ENCODE measurements around the gene SLC38A2. TPM values are rescaled to one million over a fixed set of nuclear protein-coding genes. Genes with fewer than 3 reads are reported as not detected.

SLC38A2 gene
- total RNA-seq, 1 donor from 2014 or later: 754 TPM

GRCh38 chr12:46413368-46413767 lies 40.8 kb upstream of the SLC38A2 start:
- Mint-ChIP-seq H3K27ac (ENCODE audit: unreplicated experiment) (no peak overlapping the region), H3K27me3 (ENCODE audit: unreplicated experiment) (no peaks in the 10 kb centered on the region), H3K36me3 (ENCODE audit: unreplicated experiment) (peaks cover 8% of the 10 kb centered on the region), H3K4me3 (ENCODE audit: unreplicated experiment) (no peak overlapping the region), H3K4me1 (ENCODE audit: unreplicated experiment) (peaks cover 26% of the 10 kb centered on the region), H3K9me3 (ENCODE audit: unreplicated experiment) (peaks cover 6% of the 10 kb centered on the region)
- DNase-seq (ENCODE audit: extremely low spot score, unreplicated experiment): no peak
- no peak for TF ChIP-seq CTCF (IDR thresholded peaks at IDR 0.05)

- DNase-seq (ENCODE audit: extremely low spot score, unreplicated experiment): no peak
- Mint-ChIP-seq H3K9me3 (ENCODE audit: unreplicated experiment) (peaks cover under 1% of the 10 kb centered on the region), H3K36me3 (ENCODE audit: unreplicated experiment) (peaks cover 2% of the 10 kb centered on the region), H3K4me1 (ENCODE audit: unreplicated experiment) (peaks cover 32% of the 10 kb centered on the region), H3K27me3 (ENCODE audit: unreplicated experiment) (no peaks in the 10 kb centered on the region), H3K4me3 (ENCODE audit: unreplicated experiment) (no peak overlapping the region), H3K27ac (ENCODE audit: unreplicated experiment) (no peak overlapping the region)
- no peak for TF ChIP-seq CTCF (IDR thresholded peaks at IDR 0.05)
These were observed 40.3 kb upstream of the SLC38A2 start for GRCh38 chr12:46412857-46413256.

GRCh38 chr12:46410495-46410894 lies 37.9 kb upstream of the SLC38A2 start:
- DNase-seq (ENCODE audit: extremely low spot score, unreplicated experiment): no peak
- no peaks in the 10 kb centered on the region for H3K27me3 Mint-ChIP-seq (ENCODE audit: unreplicated experiment)
- peaks cover 3% of the 10 kb centered on the region for H3K36me3 Mint-ChIP-seq (ENCODE audit: unreplicated experiment)
- no peak overlapping the region for H3K27ac Mint-ChIP-seq (ENCODE audit: unreplicated experiment)
- peaks cover 36% of the 10 kb centered on the region for H3K4me1 Mint-ChIP-seq (ENCODE audit: unreplicated experiment)
- no peak for TF ChIP-seq CTCF (IDR thresholded peaks at IDR 0.05)
- H3K4me3 Mint-ChIP-seq (ENCODE audit: unreplicated experiment): no peak overlapping the region
- peaks cover 3% of the 10 kb centered on the region for H3K9me3 Mint-ChIP-seq (ENCODE audit: unreplicated experiment)

GRCh38 chr12:46409974-46410373 lies 37.4 kb upstream of the SLC38A2 start:
- Mint-ChIP-seq H3K27me3 (ENCODE audit: unreplicated experiment) (no peaks in the 10 kb centered on the region), H3K27ac (ENCODE audit: unreplicated experiment) (no peak overlapping the region), H3K9me3 (ENCODE audit: unreplicated experiment) (peaks cover 6% of the 10 kb centered on the region), H3K4me1 (ENCODE audit: unreplicated experiment) (peaks cover 36% of the 10 kb centered on the region), H3K4me3 (ENCODE audit: unreplicated experiment) (no peak overlapping the region), H3K36me3 (ENCODE audit: unreplicated experiment) (peaks cover 4% of the 10 kb centered on the region)
- no peak for TF ChIP-seq CTCF (IDR thresholded peaks at IDR 0.05)
- DNase-seq (ENCODE audit: extremely low spot score, unreplicated experiment): no peak

GRCh38 chr12:46409342-46409741 lies 36.8 kb upstream of the SLC38A2 start:
- DNase-seq (ENCODE audit: extremely low spot score, unreplicated experiment): no peak
- peaks cover 4% of the 10 kb centered on the region for H3K36me3 Mint-ChIP-seq (ENCODE audit: unreplicated experiment)
- TF ChIP-seq CTCF (IDR thresholded peaks at IDR 0.05): no peak
- H3K27me3 Mint-ChIP-seq (ENCODE audit: unreplicated experiment): no peaks in the 10 kb centered on the region
- peaks cover 38% of the 10 kb centered on the region for H3K4me1 Mint-ChIP-seq (ENCODE audit: unreplicated experiment)
- peaks cover 8% of the 10 kb centered on the region for H3K9me3 Mint-ChIP-seq (ENCODE audit: unreplicated experiment)
- H3K4me3 Mint-ChIP-seq (ENCODE audit: unreplicated experiment): no peak overlapping the region
- H3K27ac Mint-ChIP-seq (ENCODE audit: unreplicated experiment): no peak overlapping the region
